Measurements from ENCODE around the gene OR2A7.
"Not testable (repeated sequence)": the region's sequence is repeated elsewhere in the genome, so short reads cannot be mapped to it uniquely, and the experiment has no call there.

- not testable (repeated sequence) for TF ChIP-seq CTCF (IDR thresholded peaks at IDR 0.05 in 8 of 11, conservative IDR thresholded peaks at IDR 0.05 in 3 of 11); POLR2AphosphoS5 (IDR thresholded peaks at IDR 0.05); POLR2A (IDR thresholded peaks at IDR 0.05)
Observed at GRCh38 chr7:144252307-144252706, 12.3 kb downstream of the OR2A7 start.

Measured in spleen (tissue), 7 donors.